IMR-90 (cell line): ENCODE results near the gene PC. TPM values are rescaled to one million over a fixed set of nuclear protein-coding genes. Genes with fewer than 3 reads are reported as not detected.
A peak's percentile ranks its signal among the peaks of the same experiment; 100 is the strongest.

ENCODE experiments used
- ATAC-seq: fragments of 200-7000 bp; cut with Tn5 transposase; 2 replicates; pipeline ENCODE4 v1.9.1; 2020; ENCODE audit warnings: low read depth, mild to moderate bottlenecking, moderate library complexity
- BruUV-seq: library from RNA; stranded (reverse); fragments of 400-500 nt; replicated peaks from 2 replicates; lab custom pipeline; 2021; lab: Mats Ljungman, UMichigan
- CTCF ChIA-PET: fragments of 300-600 bp; formaldehyde crosslinking; extraction: SDS; loops from one replicate; lab custom pipeline; 2021; ENCODE audit warnings: antibody characterized with exemption; lab: Yijun Ruan, JAX
- POLR2A ChIA-PET: fragments of 300-600 bp; sonication (Branson Sonifier 250); formaldehyde crosslinking; loops from one replicate; lab custom pipeline; 2022; ENCODE audit warnings: antibody characterized with exemption; ENCODE audit not compliant: unreplicated experiment; lab: Charles Lee
- DNase-seq: peaks from one replicate; pipeline ENCODE4 v3.0.0; 2013
- H2AFZ ChIP-seq: replicated peaks from 2 replicates; pipeline ENCODE3; 2013; ENCODE audit warnings: low read length, mild to moderate bottlenecking; ENCODE audit not compliant: poor library complexity
- H2AK5ac ChIP-seq: 2 replicates; pipeline ENCODE4 v1.6.1; 2013; ENCODE audit warnings: low read depth, low read length, inconsistent platforms
- H2AK9ac ChIP-seq: replicated peaks from 2 replicates; pipeline ENCODE3; 2013; ENCODE audit warnings: mild to moderate bottlenecking, low read depth, low read length, moderate library complexity; ENCODE audit not compliant: poor library complexity
- H2BK120ac ChIP-seq: 2 replicates; pipeline ENCODE4 v1.6.1; 2013; ENCODE audit warnings: low read depth, low read length, inconsistent platforms
- H2BK15ac ChIP-seq: 3 replicates; pipeline ENCODE4 v1.6.1; 2013; ENCODE audit warnings: low read depth, low read length, inconsistent platforms
- H2BK20ac ChIP-seq: 2 replicates; pipeline ENCODE4 v1.6.1; 2013; ENCODE audit warnings: low read depth, mild to moderate bottlenecking, inconsistent platforms, low read length, moderate library complexity
- H2BK5ac ChIP-seq: 2 replicates; pipeline ENCODE4 v1.6.1; 2013; ENCODE audit warnings: mild to moderate bottlenecking, low read depth, low read length, inconsistent platforms; ENCODE audit not compliant: poor library complexity, severe bottlenecking
- H3K14ac ChIP-seq: replicated peaks from 2 replicates; pipeline ENCODE4 v1.6.1; 2013; ENCODE audit warnings: low read depth, low read length, inconsistent platforms
- H3K18ac ChIP-seq: 2 replicates; pipeline ENCODE4 v1.6.1; 2013; ENCODE audit warnings: low read depth, low read length, control low read depth
- H3K23ac ChIP-seq: 2 replicates; pipeline ENCODE4 v1.6.1; 2013; ENCODE audit warnings: low read depth, low read length, inconsistent platforms
- H3K27ac ChIP-seq: 2 replicates; pipeline ENCODE4 v1.5.1; 2013; ENCODE audit warnings: mild to moderate bottlenecking, control low read depth, low read length; ENCODE audit not compliant: insufficient read depth
- H3K27me3 ChIP-seq: 2 replicates; pipeline ENCODE4 v1.6.1; 2013; ENCODE audit warnings: low read length; ENCODE audit not compliant: control insufficient read depth, insufficient read depth
- H3K36me3 ChIP-seq: 2 replicates; pipeline ENCODE4 v1.6.1; 2013; ENCODE audit warnings: low read length, mixed read lengths; ENCODE audit not compliant: control insufficient read depth, insufficient read depth
- H3K4ac ChIP-seq: 2 replicates; pipeline ENCODE4 v1.6.1; 2013; ENCODE audit warnings: low read depth, low read length, inconsistent platforms
- H3K4me1 ChIP-seq: 2 replicates; pipeline ENCODE4 v1.6.1; 2013; ENCODE audit warnings: low read length, mixed read lengths; ENCODE audit not compliant: control insufficient read depth, insufficient read depth
- H3K4me2 ChIP-seq: 2 replicates; pipeline ENCODE4 v1.6.1; 2013; ENCODE audit warnings: low read depth, mild to moderate bottlenecking, control low read depth, low read length, moderate library complexity
- H3K4me3 ChIP-seq: 2 replicates; pipeline ENCODE4 v1.5.1; 2013; ENCODE audit warnings: low read depth, mild to moderate bottlenecking, control low read depth, low read length, moderate library complexity; ENCODE audit not compliant: insufficient read depth
- H3K56ac ChIP-seq: 2 replicates; pipeline ENCODE4 v1.6.1; 2013; ENCODE audit warnings: low read length, inconsistent platforms; ENCODE audit not compliant: insufficient read depth; ENCODE audit errors: extremely low read depth
- H3K79me1 ChIP-seq, 2 experiments: 2 replicates each; pipeline ENCODE4 v1.6.1; 2013; ENCODE audit warnings: low read length in 2 of 2, inconsistent platforms in 1 of 2, low read depth in 1 of 2
- H3K9ac ChIP-seq: 2 replicates; pipeline ENCODE4 v1.6.1; 2013; ENCODE audit warnings: low read depth, low read length, control low read depth
- H3K9me1 ChIP-seq: 2 replicates; pipeline ENCODE4 v1.6.1; 2013; ENCODE audit warnings: low read length, inconsistent platforms; ENCODE audit not compliant: insufficient read depth
- H3K9me3 ChIP-seq: 2 replicates; pipeline ENCODE4 v1.6.1; 2013; ENCODE audit warnings: low read length; ENCODE audit not compliant: control insufficient read depth, insufficient read depth
- H4K20me1 ChIP-seq: 2 replicates; pipeline ENCODE4 v1.6.1; 2013; ENCODE audit warnings: low read length, inconsistent platforms; ENCODE audit not compliant: insufficient read depth
- H4K5ac ChIP-seq: 2 replicates; pipeline ENCODE4 v1.6.1; 2013; ENCODE audit warnings: mild to moderate bottlenecking, low read depth, low read length, control low read depth
- H4K8ac ChIP-seq, 2 experiments: 2 replicates each; pipeline ENCODE4 v1.6.1; 2013; ENCODE audit warnings: low read depth in 2 of 2, low read length in 2 of 2, control low read depth in 1 of 2, inconsistent platforms in 1 of 2
- H4K91ac ChIP-seq: 2 replicates; pipeline ENCODE4 v1.6.1; 2013; ENCODE audit warnings: low read depth, low read length, inconsistent platforms; ENCODE audit not compliant: insufficient read depth
- FOS ChIP-seq: fragments of 150-350 bp; IDR thresholded peaks from 2 replicates; pipeline ENCODE4 v1.6.1; 2016; ENCODE audit warnings: low read depth, low read length
- MAFK ChIP-seq: IDR thresholded peaks from 2 replicates; pipeline ENCODE4 v1.6.1; 2012; ENCODE audit warnings: low read depth, low read length, improper control_type of control experiment
- WGBS, 2 experiments: methylation state at CpG; one replicate each; pipeline versions ENCODE4 v1.1.5 to v1.1.7; 2013; ENCODE audit warnings: missing lambda C conversion rate in 2 of 2; ENCODE audit not compliant: insufficient read length in 1 of 2; ENCODE audit errors: extremely low coverage in 2 of 2; 5-methylcytosine and 5-hydroxymethylcytosine counted together
- dilution Hi-C: fragments of 300-500 bp; cut with HindIII; formaldehyde crosslinking; loops from one replicate; pipeline ENCODE4 v1.14.3; 2018; ENCODE audit warnings: low sequenced_read_pairs; ENCODE audit not compliant: unreplicated experiment
- in situ Hi-C: fragments of 300-500 bp; cut with MboI; formaldehyde crosslinking; loops from 3 replicates; pipeline ENCODE4 v1.14.3; 2019; ENCODE audit warnings: low sequenced_read_pairs, inconsistent platforms, mixed read lengths
- intact Hi-C: fragments of 100-400 bp; cut with micrococcal nuclease; formaldehyde crosslinking; loops from 2 replicates; pipeline ENCODE4 v1.10.0; 2022
- polyA plus RNA-seq, 3 experiments: library from polyadenylated mRNA; depleted of rRNA; stranded (reverse); fragments of >200 nt; gene quantifications; 2 replicates each; pipeline ENCODE4 v1.2.3, GENCODE V29; 2012; ENCODE audit warnings: low replicate concordance in 1 of 3
- total RNA-seq: library from RNA; depleted of rRNA; stranded (reverse); fragments of >200 nt; gene quantifications from 2 replicates; pipeline ENCODE4 v1.2.3, GENCODE V29; 2012

Gene PC
- total and polyA plus RNA-seq, 2 of the 4 experiments (the other 2 are of a cell fraction), result 13.6 to 15.7 TPM

GRCh38 chr11:66967670-66968425, 9.7 kb upstream of the PC start:
- peak; percentile 90 for DNase-seq
- H2AFZ ChIP-seq, result peak overlapping the region; percentile 77

More at GRCh38 chr11:66967670-66968425, 9.7 kb upstream of the PC start:
- peak overlapping the region; percentile 69 for H4K5ac ChIP-seq
- in situ Hi-C loops, result no loop called here
- H3K14ac ChIP-seq, result peak overlapping the region; percentile 98
- H3K4me1 ChIP-seq, result peaks cover 28% of the 10 kb centered on the region
- no peak overlapping the region for H3K4me3 ChIP-seq
- peak overlapping the region; percentile 82 to 95 for H4K8ac ChIP-seq
- H2BK15ac ChIP-seq, result peak overlapping the region; percentile 96
- POLR2A ChIA-PET, result no interaction called here
- peak overlapping the region; percentile 94 for H2BK20ac ChIP-seq
- H2BK5ac ChIP-seq, result peak overlapping the region; percentile 98
- no peaks in the 10 kb centered on the region for H3K36me3 ChIP-seq
- peak overlapping the region; percentile 95 for H3K27ac ChIP-seq
- peak overlapping the region; percentile 77 for H3K56ac ChIP-seq
- H4K20me1 ChIP-seq, result peaks cover 3% of the 10 kb centered on the region; the same call in 1 of the 2 replicates
- H3K9ac ChIP-seq, result no peak overlapping the region
- H2AK5ac ChIP-seq, result peak overlapping the region; percentile 100
- H3K79me1 ChIP-seq, result peaks cover 0 to 5% of the 10 kb centered on the region in 2 experiments; a peak in 3 of 4 replicates
- dilution Hi-C loops, result no loop called here
- no peaks in the 10 kb centered on the region for H3K9me3 ChIP-seq
- BruUV-seq, result no TSS peak
- WGBS, 2 experiments, result 83% methylated on average over 4 of the region's 5 CpGs; no CpG with 5 or more reads in 1 of the 2 experiments
- H2BK120ac ChIP-seq, result peak overlapping the region; percentile 97
- H4K91ac ChIP-seq, result peak overlapping the region; percentile 99
- H3K18ac ChIP-seq, result peak overlapping the region; percentile 80
- ATAC-seq, result peak; percentile 31
- intact Hi-C loops, result no loop called here
- no peaks in the 10 kb centered on the region for H3K27me3 ChIP-seq
- peaks cover 27% of the 10 kb centered on the region for H3K9me1 ChIP-seq
- TF ChIP-seq MAFK (no peak), FOS (peak; percentile 17; the same call in 1 of the 2 replicates)
- H3K4ac ChIP-seq, result peak overlapping the region; percentile 91
- H3K23ac ChIP-seq, result peak overlapping the region; percentile 90
- H3K4me2 ChIP-seq, result no peak overlapping the region; the same call in 1 of the 2 replicates
- CTCF ChIA-PET, result interaction anchor here (0.6 kb wide), 1 partner anchor 193 kb away, joined by 5 read pairs; no protein-coding TSS in a partner anchor
- H2AK9ac ChIP-seq, result peak overlapping the region; percentile 96
